Tibial nerve (tissue), 4 donors: ENCODE results near the gene FBN1. TPM values are rescaled to one million over a fixed set of nuclear protein-coding genes. Genes with fewer than 3 reads are reported as not detected.

Experiments
- DNase-seq, 2 donors: peaks; one replicate each; pipeline ENCODE4 v3.0.0-alpha.2; 2019; ENCODE audit warnings: low spot score in 2 of 2
- H3K27ac ChIP-seq, 4 donors: fragments of 200-600 bp; sonication (generic) in 3 of 4; one replicate each; pipeline ENCODE4 v1.5.1; 2017 to 2019; ENCODE audit warnings: mild to moderate bottlenecking in 1 of 4
- H3K27me3 ChIP-seq, 2 donors: fragments of 200-600 bp; sonication (generic) in 1 of 2; one replicate each; pipeline versions ENCODE4 v1.5.1 to v1.6.0; 2017 to 2019
- H3K36me3 ChIP-seq, 3 donors: fragments of 200-600 bp; sonication (generic); one replicate each; pipeline ENCODE4 v1.5.1; 2018 to 2019
- H3K4me1 ChIP-seq, 4 donors: fragments of 200-600 bp; sonication (generic) in 3 of 4; one replicate each; pipeline ENCODE4 v1.5.1; 2017 to 2019
- H3K4me3 ChIP-seq, 4 donors: fragments of 200-600 bp; sonication (generic) in 3 of 4; one replicate each; pipeline ENCODE4 v1.5.1; 2017 to 2019; ENCODE audit warnings: mild to moderate bottlenecking in 1 of 4, moderate library complexity in 1 of 4
- H3K9me3 ChIP-seq, 4 donors: fragments of 200-600 bp; sonication (generic) in 3 of 4; one replicate each; pipeline ENCODE4 v1.5.1; 2017 to 2019
- EP300 ChIP-seq, 2 donors: sonication (generic); formaldehyde crosslinking; IDR thresholded peaks; one replicate each; pipeline ENCODE4 v1.6.1; 2017; ENCODE audit warnings: antibody characterized with exemption in 2 of 2, mild to moderate bottlenecking in 1 of 2
- POLR2A ChIP-seq, 2 donors: fragments of 450-650 bp; IDR thresholded peaks; one replicate each; pipeline ENCODE4 v1.6.1; 2017; ENCODE audit warnings: antibody characterized with exemption in 2 of 2, mild to moderate bottlenecking in 2 of 2, moderate library complexity in 2 of 2
- WGBS, 2 donors: methylation state at CpG; one replicate each; pipeline ENCODE4 v1.1.5; 2018; 5-methylcytosine and 5-hydroxymethylcytosine counted together
- total RNA-seq, 4 donors: library from RNA; depleted of rRNA; stranded (reverse); fragments of >200 nt; gene quantifications; one replicate each; pipeline ENCODE4 v1.1.0, GENCODE V29; 2016
- TF ChIP-seq, protein P1 (sequence below), 5 experiments: fragments of 200-600 bp in 3 of 5; fragments of 450-650 bp in 2 of 5; sonication (generic) in 3 of 5; IDR thresholded peaks; one replicate each; pipeline ENCODE4 v1.5.1; 2016 to 2019; ENCODE audit warnings: antibody characterized with exemption in 5 of 5, mild to moderate bottlenecking in 3 of 5, moderate library complexity in 2 of 5

FBN1 gene
- total RNA-seq, 4 donors from 2014 or later: 144 to 293 (median 234) TPM

GRCh38 chr15:48619446-48619845 is 26.1 kb downstream of the FBN1 start:
- TF ChIP-seq POLR2A (IDR thresholded peaks at IDR 0.05) (no peak), EP300 (IDR thresholded peaks at IDR 0.05) (no peak)
- TF ChIP-seq, protein P1, sequence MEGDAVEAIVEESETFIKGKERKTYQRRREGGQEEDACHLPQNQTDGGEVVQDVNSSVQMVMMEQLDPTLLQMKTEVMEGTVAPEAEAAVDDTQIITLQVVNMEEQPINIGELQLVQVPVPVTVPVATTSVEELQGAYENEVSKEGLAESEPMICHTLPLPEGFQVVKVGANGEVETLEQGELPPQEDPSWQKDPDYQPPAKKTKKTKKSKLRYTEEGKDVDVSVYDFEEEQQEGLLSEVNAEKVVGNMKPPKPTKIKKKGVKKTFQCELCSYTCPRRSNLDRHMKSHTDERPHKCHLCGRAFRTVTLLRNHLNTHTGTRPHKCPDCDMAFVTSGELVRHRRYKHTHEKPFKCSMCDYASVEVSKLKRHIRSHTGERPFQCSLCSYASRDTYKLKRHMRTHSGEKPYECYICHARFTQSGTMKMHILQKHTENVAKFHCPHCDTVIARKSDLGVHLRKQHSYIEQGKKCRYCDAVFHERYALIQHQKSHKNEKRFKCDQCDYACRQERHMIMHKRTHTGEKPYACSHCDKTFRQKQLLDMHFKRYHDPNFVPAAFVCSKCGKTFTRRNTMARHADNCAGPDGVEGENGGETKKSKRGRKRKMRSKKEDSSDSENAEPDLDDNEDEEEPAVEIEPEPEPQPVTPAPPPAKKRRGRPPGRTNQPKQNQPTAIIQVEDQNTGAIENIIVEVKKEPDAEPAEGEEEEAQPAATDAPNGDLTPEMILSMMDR (IDR thresholded peaks at IDR 0.05): no peak
- peaks cover 0 to 50% (median under 1%) of the 10 kb centered on the region in 4 donors for H3K4me1 ChIP-seq
- no peak overlapping the region for H3K4me3 ChIP-seq
- H3K36me3 ChIP-seq: peaks cover 0 to 2% (median 0%) of the 10 kb centered on the region in 3 donors
- H3K27ac ChIP-seq: no peak overlapping the region
- WGBS, 2 donors: 93 to 96% methylated on average over 2 of the region's 2 CpGs
- H3K27me3 ChIP-seq: no peaks in the 10 kb centered on the region
- no peak for DNase-seq
- H3K9me3 ChIP-seq: no peaks in the 10 kb centered on the region

GRCh38 chr15:48617619-48618018 is 27.9 kb downstream of the FBN1 start:
- DNase-seq: peak in 1 of 2 donors; percentile 34
- TF ChIP-seq EP300 (IDR thresholded peaks at IDR 0.05) (peak in 1 of 2 donors; percentile 16), POLR2A (IDR thresholded peaks at IDR 0.05) (no peak)
- TF ChIP-seq, protein P1 (IDR thresholded peaks at IDR 0.05): no peak
- Histone ChIP-seq H3K4me3 (no peak overlapping the region), H3K36me3 (peaks cover 0 to 3% (median 2%) of the 10 kb centered on the region in 3 donors), H3K9me3 (no peaks in the 10 kb centered on the region), H3K27me3 (no peaks in the 10 kb centered on the region), H3K27ac (no peak overlapping the region), H3K4me1 (peaks cover 0 to 53% (median 2%) of the 10 kb centered on the region in 4 donors)
- WGBS, 2 donors: 12 to 19% methylated on average over 2 of the region's 2 CpGs

DNA sequence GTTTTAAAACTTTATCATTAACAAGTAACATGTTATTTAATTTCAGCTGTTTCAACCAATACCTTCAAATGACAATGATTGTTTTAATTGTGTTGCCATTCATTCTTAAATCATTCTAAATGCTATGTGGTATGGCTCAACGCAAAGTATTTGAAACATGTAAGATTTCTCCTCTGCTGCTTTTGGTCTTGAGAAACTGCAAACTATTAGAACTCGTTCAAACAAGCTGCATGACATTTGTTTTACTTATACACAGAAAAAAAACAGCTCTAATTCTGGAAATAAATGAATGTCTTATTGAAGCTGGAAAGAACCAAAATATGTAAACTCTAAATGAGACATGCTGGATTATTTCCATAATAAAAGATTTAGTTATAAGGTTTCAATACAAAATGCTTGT is 29.3 kb downstream of the FBN1 start:
- WGBS, 2 donors: 34 to 46% methylated on average over 2 of the region's 2 CpGs
- H3K27ac ChIP-seq: no peak overlapping the region
- H3K9me3 ChIP-seq: no peaks in the 10 kb centered on the region
- H3K27me3 ChIP-seq: no peaks in the 10 kb centered on the region
- peaks cover 0 to 17% (median under 1%) of the 10 kb centered on the region in 3 donors for H3K36me3 ChIP-seq
- DNase-seq: no peak
- no peak overlapping the region for H3K4me3 ChIP-seq
- peaks cover 0 to 53% (median 2%) of the 10 kb centered on the region in 4 donors for H3K4me1 ChIP-seq
- TF ChIP-seq, protein P1 (IDR thresholded peaks at IDR 0.05): no peak
- TF ChIP-seq EP300 (IDR thresholded peaks at IDR 0.05): no peak
- TF ChIP-seq POLR2A (IDR thresholded peaks at IDR 0.05): no peak

DNA sequence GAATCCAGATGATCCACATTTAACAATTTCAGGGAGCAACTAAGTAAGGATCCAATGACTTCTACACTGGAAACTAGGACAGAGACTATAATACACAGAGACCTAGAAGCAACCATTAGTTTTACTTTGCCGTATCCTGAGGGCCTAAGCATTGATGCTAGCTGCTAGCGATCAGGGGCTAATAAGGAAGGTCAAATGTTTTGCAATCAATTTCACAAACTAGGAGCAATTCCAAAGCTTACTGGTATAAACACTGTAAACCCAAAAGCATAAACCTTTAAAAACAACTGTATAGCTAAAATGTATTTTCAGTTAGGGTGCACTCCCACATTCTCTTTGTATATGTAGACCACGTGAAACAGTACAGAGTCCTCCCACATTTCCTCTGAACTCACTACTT is 31.5 kb downstream of the FBN1 start:
- DNase-seq: no peak
- 81 to 85% methylated on average over 3 of the region's 3 CpGs for WGBS, 2 donors
- Histone ChIP-seq H3K27ac (no peak overlapping the region), H3K9me3 (no peaks in the 10 kb centered on the region), H3K4me3 (no peak overlapping the region), H3K27me3 (no peaks in the 10 kb centered on the region), H3K4me1 (peaks cover 0 to 55% (median 2%) of the 10 kb centered on the region in 4 donors), H3K36me3 (peaks cover 0 to 39% (median 0%) of the 10 kb centered on the region in 3 donors)
- no peak for TF ChIP-seq EP300 (IDR thresholded peaks at IDR 0.05)

DNA sequence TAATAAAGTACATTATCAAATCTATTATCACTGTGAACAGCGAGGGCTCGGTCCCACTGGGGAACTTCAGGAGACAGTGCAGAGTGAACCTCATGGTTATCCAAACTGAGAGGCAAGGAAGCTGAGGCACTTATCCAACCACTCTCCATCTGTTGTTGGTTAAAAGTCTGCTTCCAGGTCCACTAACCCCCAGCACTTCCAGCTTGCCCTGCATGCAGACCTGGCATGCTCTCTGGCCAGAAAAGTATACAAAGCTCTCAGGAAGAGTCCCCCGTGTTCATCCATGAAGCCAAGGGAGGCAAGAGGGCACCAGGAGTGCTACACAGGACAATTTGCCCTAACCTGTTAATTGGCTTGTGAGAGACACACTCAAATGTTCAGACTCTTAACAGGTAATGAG is 36.0 kb downstream of the FBN1 start:
- no peak for DNase-seq
- 63 to 66% methylated on average over 3 of the region's 3 CpGs for WGBS, 2 donors
- Histone ChIP-seq H3K4me1 (peaks cover 0 to 18% (median 1%) of the 10 kb centered on the region in 4 donors), H3K27me3 (no peaks in the 10 kb centered on the region), H3K4me3 (no peak overlapping the region), H3K27ac (no peak overlapping the region), H3K9me3 (no peaks in the 10 kb centered on the region), H3K36me3 (peaks cover 0 to 71% (median 0%) of the 10 kb centered on the region in 3 donors)
- TF ChIP-seq, protein P1 (IDR thresholded peaks at IDR 0.05): no peak
- TF ChIP-seq EP300 (IDR thresholded peaks at IDR 0.05): no peak
- no peak for TF ChIP-seq POLR2A (IDR thresholded peaks at IDR 0.05)

- H3K9me3 ChIP-seq: no peaks in the 10 kb centered on the region
- H3K36me3 ChIP-seq: peaks cover 0 to 70% (median 0%) of the 10 kb centered on the region in 3 donors
- TF ChIP-seq POLR2A (IDR thresholded peaks at IDR 0.05) (no peak), EP300 (IDR thresholded peaks at IDR 0.05) (no peak)
- TF ChIP-seq, protein P1 (IDR thresholded peaks at IDR 0.05): no peak
- 77 to 87% methylated on average over 3 of the region's 3 CpGs for WGBS, 2 donors
- DNase-seq: no peak
- no peaks in the 10 kb centered on the region for H3K27me3 ChIP-seq
- H3K4me1 ChIP-seq: peaks cover 0 to 23% (median 8%) of the 10 kb centered on the region in 4 donors
- H3K27ac ChIP-seq: no peak overlapping the region
- no peak overlapping the region for H3K4me3 ChIP-seq
These were observed 37.7 kb downstream of the FBN1 start for GRCh38 chr15:48607846-48608245.
